Measurements from ENCODE around the gene SFXN1. TPM values are rescaled to one million over a fixed set of nuclear protein-coding genes. Genes with fewer than 3 reads are reported as not detected.

The SFXN1 gene
- total and polyA plus RNA-seq, 2 of the 4 experiments (the other 2 are of a cell fraction), result 131 to 410 TPM

- Histone ChIP-seq H3K4me2 (ENCODE audit: low read depth, low read length) (no peak overlapping the region), H3K4me3 (ENCODE audit: insufficient read depth, low read depth, low read length) (no peak overlapping the region), H2AFZ (replicated peaks; ENCODE audit: low read length, poor library complexity) (no peak overlapping the region), H4K8ac (ENCODE audit: low read depth in 2 of 2, low read length in 2 of 2) (no peak overlapping the region), H4K20me1 (ENCODE audit: insufficient read depth, low read length) (no peaks in the 10 kb centered on the region), H2AK9ac (replicated peaks; ENCODE audit: low read depth, low read length, poor library complexity) (no peak overlapping the region), H3K4ac (ENCODE audit: low read depth, low read length) (no peak overlapping the region), H3K23ac (ENCODE audit: low read depth, low read length) (no peak overlapping the region), H3K18ac (ENCODE audit: low read depth, low read length) (no peak overlapping the region), H2BK20ac (ENCODE audit: low read depth, low read length) (no peak overlapping the region), H2AK5ac (ENCODE audit: low read depth, low read length) (no peak overlapping the region), H3K14ac (replicated peaks; ENCODE audit: low read depth, low read length) (no peak overlapping the region), H3K27me3 (ENCODE audit: control insufficient read depth, insufficient read depth, low read length) (peaks cover 4% of the 10 kb centered on the region), H3K36me3 (ENCODE audit: control insufficient read depth, insufficient read depth, low read length) (no peaks in the 10 kb centered on the region), H3K56ac (ENCODE audit: extremely low read depth, insufficient read depth, low read length) (no peak overlapping the region), H3K79me1 (ENCODE audit: low read depth in 1 of 2, low read length in 2 of 2) (no peaks in the 10 kb centered on the region), H4K91ac (ENCODE audit: insufficient read depth, low read depth, low read length) (no peak overlapping the region), H4K5ac (ENCODE audit: low read depth, low read length) (no peak overlapping the region), H2BK15ac (ENCODE audit: low read depth, low read length) (no peak overlapping the region), H3K9me1 (ENCODE audit: insufficient read depth, low read length) (no peaks in the 10 kb centered on the region), H3K27ac (ENCODE audit: insufficient read depth, low read length) (no peak overlapping the region), H2BK5ac (ENCODE audit: low read depth, low read length, poor library complexity, severe bottlenecking) (no peak overlapping the region), H3K4me1 (ENCODE audit: control insufficient read depth, insufficient read depth, low read length) (no peaks in the 10 kb centered on the region), H2BK120ac (ENCODE audit: low read depth, low read length) (no peak overlapping the region), H3K9ac (ENCODE audit: low read depth, low read length) (no peak overlapping the region), H3K9me3 (ENCODE audit: control insufficient read depth, insufficient read depth, low read length) (no peaks in the 10 kb centered on the region)
- TF ChIP-seq FOS (IDR thresholded peaks at IDR 0.05; ENCODE audit: low read depth, low read length) (no peak), MAZ (IDR thresholded peaks at IDR 0.05; ENCODE audit: borderline replicate concordance, low read depth, low read length) (no peak), MAFK (IDR thresholded peaks at IDR 0.05; ENCODE audit: low read depth, low read length) (no peak), SMC3 (IDR thresholded peaks at IDR 0.05; ENCODE audit: low read depth, low read length) (no peak), RCOR1 (IDR thresholded peaks at IDR 0.05; ENCODE audit: insufficient replicate concordance, low read length) (no peak), NFE2L2 (IDR thresholded peaks at IDR 0.05; ENCODE audit: low read depth, low read length) (no peak), CEBPB (IDR thresholded peaks at IDR 0.05; ENCODE audit: low read depth, low read length) (no peak), RAD21 (IDR thresholded peaks at IDR 0.05; ENCODE audit: low read length) (no peak), MXI1 (IDR thresholded peaks at IDR 0.05; ENCODE audit: borderline replicate concordance, low read depth, low read length) (no peak), BHLHE40 (IDR thresholded peaks at IDR 0.05; ENCODE audit: low read depth, low read length) (no peak)
- no peak for ATAC-seq (ENCODE audit: low read depth)
- POLR2A ChIA-PET (ENCODE audit: unreplicated experiment), result no interaction called here
- CTCF ChIA-PET, result no interaction called here
- BruUV-seq (replicated peaks), result no TSS peak
- intact Hi-C loops (cut with micrococcal nuclease), result no loop called here
- no peak for DNase-seq
- dilution Hi-C loops (cut with HindIII; ENCODE audit: low sequenced_read_pairs, unreplicated experiment), result no loop called here
- in situ Hi-C loops (cut with MboI; ENCODE audit: low sequenced_read_pairs), result no loop called here
- WGBS, 2 experiments (ENCODE audit: extremely low coverage in 2 of 2, insufficient read length in 1 of 2), result 80% methylated on average over 3 of the region's 4 CpGs; no CpG with 5 or more reads in 1 of the 2 experiments
These were observed 62.9 kb downstream of the SFXN1 start for GRCh38 chr5:175541264-175541663.
